ENCODE results near the gene PCDHB7.
"Not testable (repeated sequence)": the region's sequence is repeated elsewhere in the genome, so short reads cannot be mapped to it uniquely, and the experiment has no call there.

PCDHB7 gene

GRCh38 chr5:141224844-141225243 is 52.4 kb downstream of the PCDHB7 start:
- DNase-seq (ENCODE audit: low read depth in 2 of 2): not testable (repeated sequence)

- not testable (repeated sequence) for DNase-seq (ENCODE audit: low read depth in 2 of 2)
These were observed 53.0 kb downstream of the PCDHB7 start for GRCh38 chr5:141225421-141225820.
